ENCODE data around the gene LYAR. TPM values are rescaled to one million over a fixed set of nuclear protein-coding genes. Genes with fewer than 3 reads are reported as not detected.

The LYAR gene
- total and polyA plus RNA-seq, 10 of the 15 experiments (the other 5 are each of a cell fraction or from before 2014, with no cell fraction given), result 18.3 to 85.4 (median 40.1) TPM

- Histone ChIP-seq H3K36me3 (ENCODE audit: control insufficient read depth in 2 of 2, insufficient read depth in 2 of 2, low read length in 1 of 2) (no peaks in the 10 kb centered on the region), H3K4me2 (ENCODE audit: control insufficient read depth, insufficient read depth) (no peak overlapping the region), H3K9me3 (replicated peaks; ENCODE audit: control insufficient read depth, insufficient read depth, low read length) (no peaks in the 10 kb centered on the region), H2AFZ (ENCODE audit: control insufficient read depth, low read depth, low read length) (no peak overlapping the region), H3K27ac (ENCODE audit: control insufficient read depth, insufficient read depth) (no peak overlapping the region), H3K4me1 (ENCODE audit: control insufficient read depth, insufficient read depth, low read length) (no peaks in the 10 kb centered on the region), H4K20me1 (ENCODE audit: control insufficient read depth, insufficient read depth) (no peaks in the 10 kb centered on the region), H3K9ac (ENCODE audit: control insufficient read depth, insufficient read depth, low read length) (no peak overlapping the region), H3K4me3 (no peak overlapping the region), H3K79me2 (ENCODE audit: control insufficient read depth, insufficient read depth, low read length) (no peaks in the 10 kb centered on the region), H3K27me3 (replicated peaks in 1 of 2; ENCODE audit: control insufficient read depth in 2 of 2, insufficient read depth in 2 of 2, low read length in 1 of 2) (no peaks in the 10 kb centered on the region)
- intact Hi-C loops (cut with micrococcal nuclease; ENCODE audit: unreplicated experiment) (no loop called here), in situ Hi-C loops (cut with MboI) (loop anchor here (5.0 kb wide), 1 partner anchor 83 kb away; no protein-coding TSS in a partner anchor)
- DNase-seq (ENCODE audit: low read depth, low spot score), result no peak
- POLR2A ChIA-PET, result no interaction called here
- BruUV-seq (replicated peaks), result no TSS peak
- SMC1A ChIA-PET (ENCODE audit: uncharacterized antibody, unreplicated experiment), result no interaction called here
- RAD21 ChIA-PET (ENCODE audit: unreplicated experiment), result no interaction called here
- CTCF ChIA-PET, result interaction anchor here (1.3 to 3.4 kb wide), 2 partner anchors 80 to 88 kb away, joined by 5 to 29 read pairs; no protein-coding TSS in a partner anchor
- ATAC-seq, result no peak
- WGBS (ENCODE audit: insufficient coverage, insufficient replicate concordance, low lambda C conversion rate, missing lambda C conversion rate), result 46% methylated on average over 6 of the region's 6 CpGs
- no peak for FAIRE-seq
- TF ChIP-seq NFYA (IDR thresholded peaks at IDR 0.05; ENCODE audit: borderline replicate concordance, low read depth, low read length) (no peak), EGR1 (IDR thresholded peaks at IDR 0.05; ENCODE audit: borderline replicate concordance in 1 of 2, low read depth in 2 of 2, low read length in 2 of 2) (no peak), ETV6 (conservative IDR thresholded peaks at IDR 0.05 in 1 of 2, IDR thresholded peaks at IDR 0.05 in 1 of 2; ENCODE audit: borderline replicate concordance in 1 of 2, low read depth in 1 of 2) (no peak), SPI1 (IDR thresholded peaks at IDR 0.05; ENCODE audit: borderline replicate concordance, insufficient read depth, low read depth, low read length) (no peak), WRNIP1 (IDR thresholded peaks at IDR 0.05; ENCODE audit: borderline replicate concordance, low read depth, low read length) (no peak), ZNF687 (IDR thresholded peaks at IDR 0.05) (no peak), BCL3 (IDR thresholded peaks at IDR 0.05; ENCODE audit: borderline replicate concordance, insufficient read depth, low read depth, low read length, poor library complexity, severe bottlenecking) (no peak), RAD51 (IDR thresholded peaks at IDR 0.05) (no peak), HSF1 (IDR thresholded peaks at IDR 0.05; ENCODE audit: low read depth, low read length) (no peak)
Observed at GRCh38 chr4:4254666-4255065, 35.3 kb downstream of the LYAR start.
